Hypothalamus (tissue), 51 donors: ENCODE results near the gene KCTD20.
"Not testable (repeated sequence)": the region's sequence is repeated elsewhere in the genome, so short reads cannot be mapped to it uniquely, and the experiment has no call there.

ENCODE experiments used
- DNase-seq, 51 donors: peaks; one replicate each; lab custom pipeline; 2025; lab: John Stamatoyannopoulos, UW

KCTD20 gene

GRCh38 chr6:36442671-36443470, at the start of gene KCTD20, which contains the start of gene PXT1:
Gene KCTD20 (plus strand): TSS chr6:36443000. CDS start chr6:36470098, 27,098 bp downstream.
Gene PXT1 (minus strand): TSS chr6:36442854. CDS start chr6:36426082, 16,772 bp downstream.
- DNase-seq, result peak; percentile 26 to 89 (median 77)

GRCh38 chr6:36399970-36400369, 42.8 kb upstream of the KCTD20 start:
- DNase-seq, result no peak

- no peak for DNase-seq
These were observed 40.3 kb upstream of the KCTD20 start for GRCh38 chr6:36402481-36402880.

GRCh38 chr6:36404164-36404563, 38.6 kb upstream of the KCTD20 start:
- DNase-seq, result no peak

GRCh38 chr6:36409718-36410117, 33.1 kb upstream of the KCTD20 start:
- DNase-seq, result not testable (repeated sequence)

- DNase-seq, result no peak
These were observed 29.0 kb upstream of the KCTD20 start for GRCh38 chr6:36413489-36414480.

- no peak for DNase-seq
These were observed 28.3 kb upstream of the KCTD20 start for GRCh38 chr6:36414481-36414880.

GRCh38 chr6:36418558-36418957, 24.2 kb upstream of the KCTD20 start:
- DNase-seq, result no peak

GRCh38 chr6:36419310-36419709, 23.5 kb upstream of the KCTD20 start:
- no peak for DNase-seq

- DNase-seq, result no peak
These were observed 20.1 kb upstream of the KCTD20 start for GRCh38 chr6:36422714-36423100.

- DNase-seq, result peak; percentile 59 to 99 (median 94)
These were observed 19.5 kb upstream of the KCTD20 start for GRCh38 chr6:36423101-36423824.

GRCh38 chr6:36426622-36427021, 16.2 kb upstream of the KCTD20 start:
- DNase-seq, result no peak

GRCh38 chr6:36428911-36429310, 13.9 kb upstream of the KCTD20 start:
- no peak for DNase-seq

- DNase-seq, result no peak
These were observed 12.4 kb upstream of the KCTD20 start for GRCh38 chr6:36430351-36430750.

- DNase-seq, result no peak
These were observed 11.6 kb upstream of the KCTD20 start for GRCh38 chr6:36431197-36431596.

- no peak for DNase-seq
These were observed 10.6 kb upstream of the KCTD20 start for GRCh38 chr6:36432151-36432671.

GRCh38 chr6:36436466-36436865, 6.3 kb upstream of the KCTD20 start:
- DNase-seq, result no peak

GRCh38 chr6:36441307-36441894, 1.4 kb upstream of the KCTD20 start:
- DNase-seq, result peak in 50 of 51 donors; percentile 2 to 93 (median 77)

GRCh38 chr6:36442103-36442670, 613 bp upstream of the KCTD20 start:
- peak in 2 of 51 donors; percentile 5 for DNase-seq
